Small intestine (tissue), 7 donors: ENCODE measurements around the gene KIF5A. TPM values are rescaled to one million over a fixed set of nuclear protein-coding genes. Genes with fewer than 3 reads are reported as not detected.

Experiments
- DNase-seq, 2 donors: peaks; one replicate each; pipeline versions ENCODE4 v3.0.0 to v3.0.0-alpha.2; 2013
- FAIRE-seq: peaks from 2 replicates; lab custom pipeline; 2012; peaks lifted over from hg19 to GRCh38; lab: Jason Lieb, UNC
- H3K27ac ChIP-seq, 3 donors: one replicate each; pipeline ENCODE4 v1.5.1; 2013; ENCODE audit warnings: low read length in 2 of 3, mild to moderate bottlenecking in 2 of 3, control low read depth in 1 of 3, inconsistent platforms in 1 of 3, low read depth in 1 of 3, moderate library complexity in 1 of 3
- H3K27me3 ChIP-seq, 3 donors: one replicate each; pipeline ENCODE4 v1.6.1; 2013; ENCODE audit warnings: low read length in 3 of 3, inconsistent platforms in 1 of 3; ENCODE audit not compliant: control insufficient read depth in 3 of 3, insufficient read depth in 3 of 3
- H3K36me3 ChIP-seq, 3 donors: one replicate each; pipeline ENCODE4 v1.6.1; 2013; ENCODE audit warnings: low read length in 3 of 3, inconsistent platforms in 1 of 3, low read depth in 1 of 3, mild to moderate bottlenecking in 1 of 3, moderate library complexity in 1 of 3; ENCODE audit not compliant: control insufficient read depth in 3 of 3, insufficient read depth in 2 of 3
- H3K4me1 ChIP-seq, 3 donors: one replicate each; pipeline ENCODE4 v1.6.1; 2013; ENCODE audit warnings: low read length in 2 of 3, inconsistent platforms in 1 of 3, low read depth in 1 of 3, mild to moderate bottlenecking in 1 of 3, moderate library complexity in 1 of 3; ENCODE audit not compliant: control insufficient read depth in 3 of 3, insufficient read depth in 2 of 3
- H3K4me3 ChIP-seq, 3 donors: one replicate each; pipeline ENCODE4 v1.5.1; 2013; ENCODE audit warnings: low read length in 3 of 3, control low read depth in 1 of 3, inconsistent platforms in 1 of 3, low read depth in 1 of 3, mild to moderate bottlenecking in 1 of 3, moderate library complexity in 1 of 3
- H3K9me3 ChIP-seq, 2 donors: one replicate each; pipeline ENCODE4 v1.6.1; 2013; ENCODE audit warnings: low read depth in 1 of 2, low read length in 1 of 2; ENCODE audit not compliant: control insufficient read depth in 2 of 2, insufficient read depth in 1 of 2
- WGBS, 3 donors: extraction: QIAGEN DNeasy Blood & Tissue Kit; methylation state at CpG; one replicate each; pipeline ENCODE4 v1.1.7; 2013; 5-methylcytosine and 5-hydroxymethylcytosine counted together
- polyA plus RNA-seq, 4 donors: library from polyadenylated mRNA; stranded (reverse) in 3 of 4; unstranded in 1 of 4; fragments of 200-250 nt in 3 of 4; fragments of 120-200 nt in 1 of 4; gene quantifications; one replicate each; pipeline versions ENCODE4 v1.2.1 to v1.2.3, GENCODE V29; 2013
- donor health status: healthy with polysubstance abuse.
- donor health status: control.
- donor health status: control.
- donor health status: Bipolar disorder and iron deficiency.
- donor health status: healthy.

KIF5A gene
- polyA plus RNA-seq, 4 donors: 0.27 to 8.4 (median 0.83) TPM; not detected in 1

GRCh38 chr12:57610554-57611107 lies 60.8 kb downstream of the KIF5A start:
- H3K27ac ChIP-seq: peak overlapping the region in 2 of 3 donors; percentile 60 to 67
- 3 to 11% (median 3%) methylated on average over 29 of the region's 29 CpGs for WGBS, 3 donors
- FAIRE-seq (no peak), DNase-seq (peak; percentile 8 to 33)
- H3K27me3 ChIP-seq: peaks cover 0 to 70% (median 14%) of the 10 kb centered on the region in 3 donors
- no peaks in the 10 kb centered on the region for H3K9me3 ChIP-seq
- H3K4me1 ChIP-seq: peaks cover 0 to 15% (median 5%) of the 10 kb centered on the region in 3 donors
- H3K36me3 ChIP-seq: peaks cover 0 to 26% (median 0%) of the 10 kb centered on the region in 3 donors
- H3K4me3 ChIP-seq: peak overlapping the region in 2 of 3 donors; percentile 31 to 52

GRCh38 chr12:57611108-57611826 lies 61.4 kb downstream of the KIF5A start, which contains the start of gene ARHGEF25:
Gene ARHGEF25 (plus strand): TSS chr12:57611435. CDS start chr12:57611895, 460 bp downstream.
- 0 to 5% (median 1%) methylated on average over 16 to 55 of the region's 55 CpGs for WGBS, 3 donors
- peak within 1 kb of the TSS in 2 of 3 donors; percentile 60 to 67 for H3K27ac ChIP-seq

GRCh38 chr12:57611827-57612710 lies 62.2 kb downstream of the KIF5A start:
- peaks cover 0 to 25% (median 0%) of the 10 kb centered on the region in 3 donors for H3K36me3 ChIP-seq
- H3K4me3 ChIP-seq: peak overlapping the region; percentile 29 to 52 (median 31)
- H3K27ac ChIP-seq: no peak overlapping the region
- peaks cover 0 to 15% (median 5%) of the 10 kb centered on the region in 3 donors for H3K4me1 ChIP-seq
- 12 to 16% (median 15%) methylated on average over 19 to 23 of the region's 23 CpGs for WGBS, 3 donors
- no peaks in the 10 kb centered on the region for H3K9me3 ChIP-seq
- DNase-seq (no peak), FAIRE-seq (no peak)
- peaks cover 0 to 81% (median 14%) of the 10 kb centered on the region in 3 donors for H3K27me3 ChIP-seq

More at GRCh38 chr12:57611108-57611826, 61.4 kb downstream of the KIF5A start, which contains the start of gene ARHGEF25:
- Histone ChIP-seq H3K4me1 (peaks cover 0 to 15% (median 5%) of the 10 kb centered on the region in 3 donors), H3K4me3 (peak within 1 kb of the TSS; percentile 29 to 52 (median 31)), H3K9me3 (no peaks in the 10 kb centered on the region), H3K27me3 (peaks cover 0 to 74% (median 14%) of the 10 kb centered on the region in 3 donors), H3K36me3 (peaks cover 0 to 30% (median 0%) of the 10 kb centered on the region in 3 donors)
- peak; percentile 8 to 50 for DNase-seq
- FAIRE-seq: no peak

GRCh38 chr12:57612711-57613426 lies 63.0 kb downstream of the KIF5A start:
- DNase-seq (no peak), FAIRE-seq (no peak)
- Histone ChIP-seq H3K27me3 (peaks cover 0 to 86% (median 16%) of the 10 kb centered on the region in 3 donors), H3K4me1 (peaks cover 0 to 15% (median 5%) of the 10 kb centered on the region in 3 donors), H3K36me3 (peaks cover 0 to 21% (median 0%) of the 10 kb centered on the region in 3 donors), H3K9me3 (no peaks in the 10 kb centered on the region), H3K4me3 (no peak overlapping the region), H3K27ac (no peak overlapping the region)
- WGBS, 3 donors: 67 to 82% (median 72%) methylated on average over 8 to 10 of the region's 10 CpGs

- Histone ChIP-seq H3K36me3 (peaks cover 0 to 17% (median 0%) of the 10 kb centered on the region in 3 donors), H3K27ac (no peak overlapping the region), H3K27me3 (peaks cover 0 to 93% (median 16%) of the 10 kb centered on the region in 3 donors), H3K4me1 (peaks cover 0 to 15% (median 5%) of the 10 kb centered on the region in 3 donors), H3K4me3 (no peak overlapping the region), H3K9me3 (no peaks in the 10 kb centered on the region)
- DNase-seq (no peak), FAIRE-seq (no peak)
- whole genome bisulfite sequencing, 3 donors: 75 to 79% (median 76%) methylated on average over 8 to 10 of the region's 10 CpGs
Measured at GRCh38 chr12:57613427-57614109, 63.7 kb downstream of the KIF5A start.

- no peak for DNase-seq
- WGBS, 3 donors: 31 to 44% (median 41%) methylated on average over 14 of the region's 14 CpGs
- Histone ChIP-seq H3K4me1 (peaks cover 0 to 17% (median 5%) of the 10 kb centered on the region in 3 donors), H3K9me3 (no peaks in the 10 kb centered on the region), H3K27ac (no peak overlapping the region), H3K36me3 (peaks cover 0 to 9% (median 0%) of the 10 kb centered on the region in 3 donors), H3K4me3 (no peak overlapping the region), H3K27me3 (peaks cover 0 to 97% (median 22%) of the 10 kb centered on the region in 3 donors)
- no peak for FAIRE-seq
Measured at GRCh38 chr12:57614178-57614947, 64.5 kb downstream of the KIF5A start.
